ENCODE measurements around the gene KCNC4. TPM values are rescaled to one million over a fixed set of nuclear protein-coding genes. Genes with fewer than 3 reads are reported as not detected.

KCNC4 gene
- total and polyA plus RNA-seq, 2 of the 4 experiments (the other 2 are of a cell fraction), result 0.18 to 2.3 TPM

DNA sequence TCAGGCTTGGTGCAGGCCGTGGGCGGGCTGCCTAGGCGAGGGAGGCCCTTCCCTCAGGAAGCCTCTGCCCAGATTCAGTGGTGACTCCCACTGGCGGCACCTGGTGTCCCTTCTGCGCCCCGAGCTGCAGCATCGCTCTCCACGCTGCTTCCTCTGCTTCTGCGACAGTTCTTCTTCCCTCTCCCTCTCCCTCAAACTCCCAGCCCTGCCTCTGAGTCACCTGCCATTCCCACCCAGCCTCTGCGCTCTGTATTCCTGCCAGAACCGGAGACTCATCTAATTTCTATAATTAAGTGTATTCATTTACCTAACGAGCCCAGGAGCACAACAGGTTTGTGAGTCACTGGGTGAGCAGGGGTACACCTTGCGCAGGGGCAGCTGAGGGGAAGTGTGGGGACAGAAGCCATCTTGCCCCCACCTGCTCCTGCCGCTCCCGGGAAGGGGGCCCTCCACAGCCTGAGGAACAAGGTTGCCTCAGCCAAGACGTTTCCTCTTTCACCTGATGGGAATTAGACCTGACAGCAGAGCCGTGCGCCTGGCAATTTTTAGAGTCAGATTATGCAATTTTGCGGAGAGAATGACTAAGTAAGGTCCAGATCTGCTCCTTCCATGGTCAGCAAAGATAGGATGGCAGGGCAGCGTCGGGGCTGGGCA, 19.4 kb downstream of the KCNC4 start:
- Histone ChIP-seq H3K79me1 (ENCODE audit: low read depth in 1 of 2, low read length in 2 of 2) (no peaks in the 10 kb centered on the region), H4K20me1 (ENCODE audit: insufficient read depth, low read length) (no peaks in the 10 kb centered on the region), H2BK5ac (ENCODE audit: low read depth, low read length, poor library complexity, severe bottlenecking) (no peak overlapping the region), H3K4me2 (ENCODE audit: low read depth, low read length) (no peak overlapping the region), H3K9ac (ENCODE audit: low read depth, low read length) (no peak overlapping the region), H3K14ac (replicated peaks; ENCODE audit: low read depth, low read length) (no peak overlapping the region), H3K23ac (ENCODE audit: low read depth, low read length) (no peak overlapping the region), H2AK9ac (replicated peaks; ENCODE audit: low read depth, low read length, poor library complexity) (no peak overlapping the region), H3K9me1 (ENCODE audit: insufficient read depth, low read length) (no peaks in the 10 kb centered on the region), H4K8ac (ENCODE audit: low read depth in 2 of 2, low read length in 2 of 2) (no peak overlapping the region), H3K4me1 (ENCODE audit: control insufficient read depth, insufficient read depth, low read length) (no peaks in the 10 kb centered on the region), H3K56ac (ENCODE audit: extremely low read depth, insufficient read depth, low read length) (no peak overlapping the region), H3K18ac (ENCODE audit: low read depth, low read length) (no peak overlapping the region), H2BK20ac (ENCODE audit: low read depth, low read length) (no peak overlapping the region), H3K27me3 (ENCODE audit: control insufficient read depth, insufficient read depth, low read length) (no peaks in the 10 kb centered on the region; the same call in 1 of the 2 replicates), H2AFZ (replicated peaks; ENCODE audit: low read length, poor library complexity) (no peak overlapping the region), H2BK120ac (ENCODE audit: low read depth, low read length) (no peak overlapping the region), H2AK5ac (ENCODE audit: low read depth, low read length) (no peak overlapping the region), H3K27ac (ENCODE audit: insufficient read depth, low read length) (no peak overlapping the region), H3K4me3 (ENCODE audit: insufficient read depth, low read depth, low read length) (no peak overlapping the region), H4K5ac (ENCODE audit: low read depth, low read length) (no peak overlapping the region), H4K91ac (ENCODE audit: insufficient read depth, low read depth, low read length) (no peak overlapping the region), H3K36me3 (ENCODE audit: control insufficient read depth, insufficient read depth, low read length) (no peaks in the 10 kb centered on the region), H2BK15ac (ENCODE audit: low read depth, low read length) (no peak overlapping the region), H3K9me3 (ENCODE audit: control insufficient read depth, insufficient read depth, low read length) (no peaks in the 10 kb centered on the region), H3K4ac (ENCODE audit: low read depth, low read length) (no peak overlapping the region)
- CTCF ChIA-PET, result no interaction called here
- dilution Hi-C loops (cut with HindIII; ENCODE audit: low sequenced_read_pairs, unreplicated experiment) (no loop called here), in situ Hi-C loops (cut with MboI; ENCODE audit: low sequenced_read_pairs) (no loop called here), intact Hi-C loops (cut with micrococcal nuclease) (no loop called here)
- DNase-seq, result no peak
- TF ChIP-seq MAFK (IDR thresholded peaks at IDR 0.05; ENCODE audit: low read depth, low read length) (no peak), FOS (IDR thresholded peaks at IDR 0.05; ENCODE audit: low read depth, low read length) (no peak), NFE2L2 (IDR thresholded peaks at IDR 0.05; ENCODE audit: low read depth, low read length) (no peak), RAD21 (IDR thresholded peaks at IDR 0.05; ENCODE audit: low read length) (no peak), RFX5 (IDR thresholded peaks at IDR 0.05; ENCODE audit: low read depth, low read length) (no peak), SMC3 (IDR thresholded peaks at IDR 0.05; ENCODE audit: low read depth, low read length) (no peak)
- TF ChIP-seq, protein P1, sequence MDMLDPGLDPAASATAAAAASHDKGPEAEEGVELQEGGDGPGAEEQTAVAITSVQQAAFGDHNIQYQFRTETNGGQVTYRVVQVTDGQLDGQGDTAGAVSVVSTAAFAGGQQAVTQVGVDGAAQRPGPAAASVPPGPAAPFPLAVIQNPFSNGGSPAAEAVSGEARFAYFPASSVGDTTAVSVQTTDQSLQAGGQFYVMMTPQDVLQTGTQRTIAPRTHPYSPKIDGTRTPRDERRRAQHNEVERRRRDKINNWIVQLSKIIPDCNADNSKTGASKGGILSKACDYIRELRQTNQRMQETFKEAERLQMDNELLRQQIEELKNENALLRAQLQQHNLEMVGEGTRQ (IDR thresholded peaks at IDR 0.05; ENCODE audit: low read depth, low read length), result no peak
- BruUV-seq (replicated peaks), result no TSS peak
- ATAC-seq (ENCODE audit: low read depth), result no peak
- 52% methylated on average over 6 of the region's 21 CpGs; no CpG with 5 or more reads in 1 of the 2 experiments for WGBS, 2 experiments (ENCODE audit: extremely low coverage in 2 of 2, insufficient read length in 1 of 2)
- POLR2A ChIA-PET (ENCODE audit: unreplicated experiment), result no interaction called here
